ENCODE measurements around the gene KSR2. TPM values are rescaled to one million over a fixed set of nuclear protein-coding genes. Genes with fewer than 3 reads are reported as not detected.
"Not testable (repeated sequence)": the region's sequence is repeated elsewhere in the genome, so short reads cannot be mapped to it uniquely, and the experiment has no call there.

KSR2 gene
- total and polyA plus RNA-seq, 2 donors from 2014 or later: 0.34 to 2.9 TPM

DNA sequence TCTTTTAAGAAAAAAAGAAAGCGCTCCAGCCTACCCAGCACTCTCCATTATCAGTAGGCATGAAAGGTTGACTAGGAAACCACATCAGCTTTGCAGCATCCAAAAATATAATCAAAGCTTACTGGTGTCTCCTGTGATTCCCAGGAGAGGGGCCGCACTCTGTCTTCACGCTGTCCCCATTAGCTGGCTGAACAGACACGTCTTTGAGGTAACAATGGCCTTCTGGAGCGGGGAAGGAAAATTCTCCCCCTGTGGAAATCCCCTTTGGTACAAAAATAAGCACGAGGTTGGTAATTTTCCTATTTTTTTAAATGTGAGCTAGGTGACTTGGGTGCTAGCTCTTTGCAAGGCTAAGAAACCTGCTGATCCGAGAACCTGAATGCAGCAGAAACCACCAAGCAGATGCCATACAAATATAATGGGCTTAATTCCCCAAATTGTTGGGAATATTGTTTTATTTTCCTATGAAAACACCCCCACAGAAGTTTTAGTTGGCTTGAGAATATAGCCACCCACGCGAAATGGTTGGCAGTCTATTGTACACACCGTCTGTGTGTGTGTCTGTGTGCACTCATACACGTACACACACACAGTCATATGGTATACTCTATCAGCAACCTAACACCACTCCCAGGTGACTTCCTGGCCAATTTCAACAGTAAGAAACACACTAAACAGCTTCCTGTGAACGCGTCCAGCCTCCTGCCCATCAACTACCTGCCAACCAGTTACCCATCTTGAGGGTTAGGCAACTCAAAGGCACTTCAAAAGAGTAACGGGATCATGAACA, 71.2 kb downstream of the KSR2 start:
- H3K4me1 ChIP-seq (ENCODE audit: control insufficient read depth in 2 of 3, insufficient read depth in 2 of 3, low read depth in 1 of 3, low read length in 3 of 3): no peaks in the 10 kb centered on the region

DNA sequence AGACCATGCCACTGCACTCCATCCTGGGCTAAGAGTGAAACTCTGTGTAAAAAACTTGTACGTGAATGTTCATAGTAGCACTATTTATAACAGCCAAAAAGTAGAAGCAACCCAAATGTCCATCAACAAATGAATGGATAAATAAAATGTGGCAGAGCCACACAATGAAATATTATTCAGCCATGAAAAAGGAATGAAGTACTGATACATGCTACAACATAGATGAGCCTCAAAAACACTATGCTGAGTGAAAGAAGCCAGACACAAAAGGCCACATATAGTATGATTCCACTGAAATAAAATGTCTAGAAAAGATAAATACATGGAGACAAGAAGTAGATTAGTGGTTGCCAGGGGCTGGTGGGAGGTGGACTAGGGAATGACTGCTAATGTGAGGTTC, 72.8 kb downstream of the KSR2 start:
- Histone ChIP-seq H3K36me3 (ENCODE audit: control insufficient read depth in 2 of 3, insufficient read depth in 3 of 3, low read length in 3 of 3) (no peaks in the 10 kb centered on the region), H3K4me1 (ENCODE audit: control insufficient read depth in 2 of 3, insufficient read depth in 2 of 3, low read depth in 1 of 3, low read length in 3 of 3) (no peaks in the 10 kb centered on the region), H3K9ac (ENCODE audit: low read length in 3 of 3) (no peak overlapping the region), H3K27ac (ENCODE audit: low read depth in 2 of 2, low read length in 2 of 2) (no peak overlapping the region), H3K9me3 (ENCODE audit: control insufficient read depth in 2 of 3, insufficient read depth in 1 of 3, low read length in 3 of 3) (no peaks in the 10 kb centered on the region), H3K4me3 (ENCODE audit: low read length in 3 of 3) (no peak overlapping the region), H3K27me3 (ENCODE audit: control insufficient read depth, insufficient read depth, low read length) (no peaks in the 10 kb centered on the region)
- FAIRE-seq: no peak
- DNase-seq: no peak
- intact Hi-C loops (cut with DNase I): no loop called here
- TF ChIP-seq, protein P1, sequence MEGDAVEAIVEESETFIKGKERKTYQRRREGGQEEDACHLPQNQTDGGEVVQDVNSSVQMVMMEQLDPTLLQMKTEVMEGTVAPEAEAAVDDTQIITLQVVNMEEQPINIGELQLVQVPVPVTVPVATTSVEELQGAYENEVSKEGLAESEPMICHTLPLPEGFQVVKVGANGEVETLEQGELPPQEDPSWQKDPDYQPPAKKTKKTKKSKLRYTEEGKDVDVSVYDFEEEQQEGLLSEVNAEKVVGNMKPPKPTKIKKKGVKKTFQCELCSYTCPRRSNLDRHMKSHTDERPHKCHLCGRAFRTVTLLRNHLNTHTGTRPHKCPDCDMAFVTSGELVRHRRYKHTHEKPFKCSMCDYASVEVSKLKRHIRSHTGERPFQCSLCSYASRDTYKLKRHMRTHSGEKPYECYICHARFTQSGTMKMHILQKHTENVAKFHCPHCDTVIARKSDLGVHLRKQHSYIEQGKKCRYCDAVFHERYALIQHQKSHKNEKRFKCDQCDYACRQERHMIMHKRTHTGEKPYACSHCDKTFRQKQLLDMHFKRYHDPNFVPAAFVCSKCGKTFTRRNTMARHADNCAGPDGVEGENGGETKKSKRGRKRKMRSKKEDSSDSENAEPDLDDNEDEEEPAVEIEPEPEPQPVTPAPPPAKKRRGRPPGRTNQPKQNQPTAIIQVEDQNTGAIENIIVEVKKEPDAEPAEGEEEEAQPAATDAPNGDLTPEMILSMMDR (IDR thresholded peaks at IDR 0.05; ENCODE audit: borderline replicate concordance, extremely low read depth, insufficient read depth): no peak

More for the DNA sequence above, 71.2 kb downstream of the KSR2 start:
- TF ChIP-seq, protein P1 (IDR thresholded peaks at IDR 0.05; ENCODE audit: borderline replicate concordance, extremely low read depth, insufficient read depth): no peak
- FAIRE-seq: no peak
- no peak for DNase-seq
- Histone ChIP-seq H3K36me3 (ENCODE audit: control insufficient read depth in 2 of 3, insufficient read depth in 3 of 3, low read length in 3 of 3) (no peaks in the 10 kb centered on the region), H3K4me3 (ENCODE audit: low read length in 3 of 3) (no peak overlapping the region), H3K9me3 (ENCODE audit: control insufficient read depth in 2 of 3, insufficient read depth in 1 of 3, low read length in 3 of 3) (no peaks in the 10 kb centered on the region), H3K9ac (ENCODE audit: low read length in 3 of 3) (no peak overlapping the region), H3K27me3 (ENCODE audit: control insufficient read depth, insufficient read depth, low read length) (no peaks in the 10 kb centered on the region), H3K27ac (ENCODE audit: low read depth in 2 of 2, low read length in 2 of 2) (no peak overlapping the region)
- intact Hi-C loops (cut with DNase I): no loop called here

DNA sequence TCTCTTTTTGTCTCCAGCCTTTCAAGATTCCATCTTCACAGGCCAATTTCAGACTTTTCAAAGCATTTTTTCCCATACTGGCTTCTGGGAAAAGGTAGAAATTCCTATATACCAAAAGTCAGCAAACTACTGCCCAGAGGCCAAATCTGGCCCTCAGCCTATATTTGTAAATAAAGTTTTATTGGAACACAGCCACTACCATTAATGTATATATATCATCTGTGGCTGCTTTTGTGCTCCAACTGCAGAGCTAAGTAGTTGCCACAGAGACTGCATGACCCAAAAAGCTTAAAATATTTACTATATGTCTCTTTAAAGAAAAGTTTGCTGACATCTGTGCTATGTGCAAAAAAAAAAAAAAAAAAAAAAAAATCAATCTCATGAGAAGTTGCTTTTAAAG, 76.3 kb downstream of the KSR2 start:
- FAIRE-seq (no peak), DNase-seq (no peak)
- no peaks in the 10 kb centered on the region for H3K9me3 ChIP-seq (ENCODE audit: control insufficient read depth in 2 of 3, insufficient read depth in 1 of 3, low read length in 3 of 3)
- no peaks in the 10 kb centered on the region for H3K36me3 ChIP-seq (ENCODE audit: control insufficient read depth in 2 of 3, insufficient read depth in 3 of 3, low read length in 3 of 3)
- no peak overlapping the region for H3K9ac ChIP-seq (ENCODE audit: low read length in 3 of 3)
- H3K27ac ChIP-seq (ENCODE audit: low read depth in 2 of 2, low read length in 2 of 2): no peak overlapping the region
- H3K4me1 ChIP-seq (ENCODE audit: control insufficient read depth in 2 of 3, insufficient read depth in 2 of 3, low read depth in 1 of 3, low read length in 3 of 3): no peaks in the 10 kb centered on the region
- H3K27me3 ChIP-seq (ENCODE audit: control insufficient read depth, insufficient read depth, low read length): no peaks in the 10 kb centered on the region
- no peak overlapping the region for H3K4me3 ChIP-seq (ENCODE audit: low read length in 3 of 3)
- TF ChIP-seq, protein P1 (IDR thresholded peaks at IDR 0.05; ENCODE audit: borderline replicate concordance, extremely low read depth, insufficient read depth): no peak
- intact Hi-C loops (cut with DNase I): no loop called here

DNA sequence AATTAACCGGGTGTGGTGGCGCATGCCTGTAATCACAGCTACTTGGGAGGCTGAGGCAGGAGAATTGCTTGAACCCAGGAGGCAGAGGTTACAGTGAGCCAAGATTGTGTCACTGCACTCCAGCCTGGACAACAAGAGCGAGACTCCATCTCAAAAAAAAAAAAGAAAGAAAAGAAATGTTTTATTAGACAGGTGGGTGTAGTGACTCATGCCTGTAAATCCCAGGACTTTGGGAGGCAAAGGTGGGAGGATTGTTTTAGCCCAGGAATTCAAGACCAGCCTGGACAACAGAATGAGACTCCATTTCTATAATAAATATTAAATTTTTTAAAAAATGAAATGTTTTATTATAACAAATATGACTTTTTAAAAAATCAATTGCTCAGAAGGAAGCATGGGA, 77.5 kb downstream of the KSR2 start:
- intact Hi-C loops (cut with DNase I); H3K9ac ChIP-seq (ENCODE audit: low read length in 3 of 3); H3K36me3 ChIP-seq (ENCODE audit: control insufficient read depth in 2 of 3, insufficient read depth in 3 of 3, low read length in 3 of 3); DNase-seq; H3K9me3 ChIP-seq (ENCODE audit: control insufficient read depth in 2 of 3, insufficient read depth in 1 of 3, low read length in 3 of 3); H3K27me3 ChIP-seq (ENCODE audit: control insufficient read depth, insufficient read depth, low read length); FAIRE-seq; H3K27ac ChIP-seq (ENCODE audit: low read depth in 2 of 2, low read length in 2 of 2); H3K4me1 ChIP-seq (ENCODE audit: control insufficient read depth in 2 of 3, insufficient read depth in 2 of 3, low read depth in 1 of 3, low read length in 3 of 3); H3K4me3 ChIP-seq (ENCODE audit: low read length in 3 of 3): not testable (repeated sequence)
